KMS-11 (cell line): ENCODE results near the gene ZNF79.

ENCODE experiments used
- H2AFZ ChIP-seq: fragments of 200-600 bp; sonication (generic); 2 replicates; pipeline ENCODE4 v1.6.1; 2016; ENCODE audit warnings: antibody characterized with exemption, mixed run types, low read depth
- H3K27ac ChIP-seq: fragments of 200-600 bp; sonication (generic); 2 replicates; pipeline ENCODE4 v1.6.1; 2016; ENCODE audit warnings: mild to moderate bottlenecking, mixed run types
- H3K27me3 ChIP-seq: fragments of 200-600 bp; sonication (generic); 2 replicates; pipeline ENCODE4 v1.6.1; 2017; ENCODE audit warnings: mild to moderate bottlenecking, low read depth, mixed run types, moderate library complexity; ENCODE audit not compliant: insufficient read depth
- H3K36me3 ChIP-seq: fragments of 200-600 bp; sonication (generic); 2 replicates; pipeline ENCODE4 v1.6.1; 2017; ENCODE audit warnings: mild to moderate bottlenecking, mixed run types; ENCODE audit not compliant: insufficient read depth
- H3K4me1 ChIP-seq: fragments of 200-600 bp; sonication (generic); 2 replicates; pipeline ENCODE4 v1.6.1; 2016; ENCODE audit warnings: mild to moderate bottlenecking, low read depth, mixed run types; ENCODE audit not compliant: poor library complexity, severe bottlenecking
- H3K4me2 ChIP-seq: fragments of 200-600 bp; sonication (generic); 2 replicates; pipeline ENCODE4 v1.7.0; 2016; ENCODE audit warnings: mild to moderate bottlenecking, mixed run types
- H3K4me3 ChIP-seq: fragments of 200-600 bp; sonication (generic); IDR thresholded peaks from 2 replicates; pipeline ENCODE4 v1.6.1; 2017; ENCODE audit warnings: low read depth, low read length, mixed read lengths; ENCODE audit not compliant: insufficient read depth
- H3K79me2 ChIP-seq: fragments of 200-600 bp; sonication (generic); 2 replicates; pipeline ENCODE4 v1.6.1; 2016; ENCODE audit warnings: low read depth, mixed run types; ENCODE audit not compliant: insufficient read depth
- H3K9ac ChIP-seq: fragments of 200-600 bp; sonication (generic); 2 replicates; pipeline ENCODE4 v1.6.1; 2016; ENCODE audit warnings: mild to moderate bottlenecking, mixed run types
- H4K20me1 ChIP-seq: fragments of 200-600 bp; sonication (generic); 2 replicates; pipeline ENCODE4 v1.6.1; 2016; ENCODE audit warnings: mild to moderate bottlenecking, mixed run types; ENCODE audit not compliant: insufficient read depth
- TF ChIP-seq, protein P1 (sequence below): fragments of 200-600 bp; sonication (generic); conservative IDR thresholded peaks from 2 replicates; pipeline ENCODE4 v1.6.1; 2017; ENCODE audit warnings: low read depth, mild to moderate bottlenecking, antibody characterized with exemption, low read length, moderate library complexity, mixed read lengths

Gene ZNF79

DNA sequence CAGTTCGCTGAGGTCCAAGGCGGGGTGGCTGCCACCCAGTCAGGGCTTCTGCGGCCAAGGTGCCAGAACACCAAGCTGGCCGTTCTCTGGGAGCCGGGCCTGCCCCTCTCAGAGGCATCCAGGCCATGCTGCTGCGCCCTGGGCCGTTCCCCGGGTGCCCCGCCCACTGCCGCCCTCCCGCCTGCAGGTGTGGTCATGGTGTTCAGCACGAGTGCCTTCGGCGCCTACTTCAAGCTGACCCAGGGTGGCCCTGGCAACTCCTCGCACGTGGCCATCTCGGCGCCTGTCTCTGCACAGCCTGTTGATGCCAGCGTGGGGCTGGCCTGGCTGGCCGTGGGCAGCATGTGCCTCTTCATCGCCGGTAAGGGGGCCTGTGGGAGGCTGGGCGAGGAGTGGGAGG is 19.6 kb upstream of the ZNF79 start:
- H4K20me1 ChIP-seq, result no peaks in the 10 kb centered on the region
- peaks cover 9% of the 10 kb centered on the region for H3K4me1 ChIP-seq
- no peak overlapping the region for H3K9ac ChIP-seq
- TF ChIP-seq, protein P1, sequence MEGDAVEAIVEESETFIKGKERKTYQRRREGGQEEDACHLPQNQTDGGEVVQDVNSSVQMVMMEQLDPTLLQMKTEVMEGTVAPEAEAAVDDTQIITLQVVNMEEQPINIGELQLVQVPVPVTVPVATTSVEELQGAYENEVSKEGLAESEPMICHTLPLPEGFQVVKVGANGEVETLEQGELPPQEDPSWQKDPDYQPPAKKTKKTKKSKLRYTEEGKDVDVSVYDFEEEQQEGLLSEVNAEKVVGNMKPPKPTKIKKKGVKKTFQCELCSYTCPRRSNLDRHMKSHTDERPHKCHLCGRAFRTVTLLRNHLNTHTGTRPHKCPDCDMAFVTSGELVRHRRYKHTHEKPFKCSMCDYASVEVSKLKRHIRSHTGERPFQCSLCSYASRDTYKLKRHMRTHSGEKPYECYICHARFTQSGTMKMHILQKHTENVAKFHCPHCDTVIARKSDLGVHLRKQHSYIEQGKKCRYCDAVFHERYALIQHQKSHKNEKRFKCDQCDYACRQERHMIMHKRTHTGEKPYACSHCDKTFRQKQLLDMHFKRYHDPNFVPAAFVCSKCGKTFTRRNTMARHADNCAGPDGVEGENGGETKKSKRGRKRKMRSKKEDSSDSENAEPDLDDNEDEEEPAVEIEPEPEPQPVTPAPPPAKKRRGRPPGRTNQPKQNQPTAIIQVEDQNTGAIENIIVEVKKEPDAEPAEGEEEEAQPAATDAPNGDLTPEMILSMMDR, result no peak
- H3K27ac ChIP-seq, result no peak overlapping the region
- H2AFZ ChIP-seq, result no peak overlapping the region
- H3K27me3 ChIP-seq, result no peaks in the 10 kb centered on the region
- H3K4me2 ChIP-seq, result no peak overlapping the region
- no peaks in the 10 kb centered on the region for H3K36me3 ChIP-seq
- H3K79me2 ChIP-seq, result peaks cover 18% of the 10 kb centered on the region
- H3K4me3 ChIP-seq, result no peak overlapping the region

DNA sequence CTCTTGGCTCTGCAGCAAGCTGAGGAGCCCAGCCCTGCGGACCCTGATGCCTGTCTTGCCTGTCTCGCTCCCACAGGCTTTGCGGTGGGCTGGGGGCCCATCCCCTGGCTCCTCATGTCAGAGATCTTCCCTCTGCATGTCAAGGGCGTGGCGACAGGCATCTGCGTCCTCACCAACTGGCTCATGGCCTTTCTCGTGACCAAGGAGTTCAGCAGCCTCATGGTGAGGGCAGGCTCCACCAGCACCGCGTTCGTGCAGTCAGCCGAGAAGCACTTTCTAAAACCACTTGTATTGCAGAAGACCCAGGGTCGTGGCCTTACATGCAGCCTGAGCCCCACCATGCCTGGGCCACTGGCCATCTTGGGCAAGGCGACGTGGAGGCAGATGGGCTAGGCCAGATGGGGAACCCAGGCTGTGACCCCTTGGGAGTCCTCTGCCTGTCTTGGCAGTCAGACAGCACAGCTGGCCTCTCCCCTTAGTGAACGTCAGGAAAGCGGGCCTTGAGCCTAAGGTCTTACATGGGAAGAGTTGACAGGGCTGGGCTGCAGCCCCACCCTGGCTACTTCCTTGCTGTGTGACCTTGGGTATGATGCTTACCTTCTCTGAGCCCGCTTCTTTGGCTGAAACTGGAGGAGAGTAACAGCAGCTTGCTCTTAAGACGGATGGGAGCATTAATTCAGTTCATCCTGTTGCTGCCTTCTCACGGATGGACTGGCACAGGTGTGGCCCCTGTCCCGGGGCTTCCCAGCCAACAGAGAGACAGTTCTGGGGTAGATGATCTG is 18.6 kb upstream of the ZNF79 start:
- H3K9ac ChIP-seq, result no peak overlapping the region
- no peaks in the 10 kb centered on the region for H3K27me3 ChIP-seq
- no peaks in the 10 kb centered on the region for H3K4me1 ChIP-seq
- no peaks in the 10 kb centered on the region for H3K36me3 ChIP-seq
- no peaks in the 10 kb centered on the region for H4K20me1 ChIP-seq
- no peak overlapping the region for H3K27ac ChIP-seq
- TF ChIP-seq, protein P1, result no peak
- H2AFZ ChIP-seq, result no peak overlapping the region
- H3K79me2 ChIP-seq, result peaks cover 9% of the 10 kb centered on the region; the same call in 1 of the 2 replicates
- H3K4me3 ChIP-seq, result no peak overlapping the region
- H3K4me2 ChIP-seq, result no peak overlapping the region

DNA sequence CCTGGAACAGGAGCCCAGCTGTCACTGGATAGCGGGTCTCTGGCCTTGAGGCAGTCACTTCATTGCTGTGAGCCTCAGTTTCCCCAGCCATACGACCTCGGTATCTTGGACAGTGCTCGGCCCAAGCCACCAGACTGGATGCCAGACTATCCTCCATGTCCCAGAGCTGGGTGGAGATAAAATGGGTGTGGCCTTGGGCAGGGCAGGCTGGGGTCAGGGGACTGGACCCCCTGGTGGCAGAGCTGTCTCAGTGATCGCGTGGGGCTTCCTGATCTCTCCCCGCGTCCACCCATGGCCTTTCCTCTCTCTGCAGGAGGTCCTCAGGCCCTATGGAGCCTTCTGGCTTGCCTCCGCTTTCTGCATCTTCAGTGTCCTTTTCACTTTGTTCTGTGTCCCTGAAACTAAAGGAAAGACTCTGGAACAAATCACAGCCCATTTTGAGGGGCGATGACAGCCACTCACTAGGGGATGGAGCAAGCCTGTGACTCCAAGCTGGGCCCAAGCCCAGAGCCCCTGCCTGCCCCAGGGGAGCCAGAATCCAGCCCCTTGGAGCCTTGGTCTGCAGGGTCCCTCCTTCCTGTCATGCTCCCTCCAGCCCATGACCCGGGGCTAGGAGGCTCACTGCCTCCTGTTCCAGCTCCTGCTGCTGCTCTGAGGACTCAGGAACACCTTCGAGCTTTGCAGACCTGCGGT is 17.2 kb upstream of the ZNF79 start:
- no peak overlapping the region for H2AFZ ChIP-seq
- H4K20me1 ChIP-seq, result no peaks in the 10 kb centered on the region
- H3K27ac ChIP-seq, result no peak overlapping the region
- H3K4me2 ChIP-seq, result no peak overlapping the region
- TF ChIP-seq, protein P1, result no peak
- H3K4me3 ChIP-seq, result no peak overlapping the region
- no peaks in the 10 kb centered on the region for H3K36me3 ChIP-seq
- peaks cover 2% of the 10 kb centered on the region; the same call in 1 of the 2 replicates for H3K79me2 ChIP-seq
- no peaks in the 10 kb centered on the region for H3K27me3 ChIP-seq
- no peak overlapping the region for H3K9ac ChIP-seq
- no peaks in the 10 kb centered on the region for H3K4me1 ChIP-seq

DNA sequence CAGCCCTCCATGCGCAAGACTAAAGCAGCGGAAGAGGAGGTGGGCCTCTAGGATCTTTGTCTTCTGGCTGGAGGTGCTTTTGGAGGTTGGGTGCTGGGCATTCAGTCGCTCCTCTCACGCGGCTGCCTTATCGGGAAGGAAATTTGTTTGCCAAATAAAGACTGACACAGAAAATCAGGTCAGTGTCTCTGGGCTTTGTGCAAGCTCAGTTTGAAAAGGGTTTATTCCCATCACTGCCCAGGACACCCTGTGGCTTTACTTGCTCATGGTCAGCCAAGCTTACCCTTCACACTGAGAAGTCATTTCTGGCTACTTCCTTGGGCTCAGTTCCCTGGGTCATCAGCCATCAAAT is 16.7 kb upstream of the ZNF79 start:
- no peak overlapping the region for H3K4me2 ChIP-seq

More for the DNA sequence above, 16.7 kb upstream of the ZNF79 start:
- Histone ChIP-seq H3K27me3 (no peaks in the 10 kb centered on the region), H3K36me3 (no peaks in the 10 kb centered on the region), H2AFZ (no peak overlapping the region), H4K20me1 (no peaks in the 10 kb centered on the region), H3K4me1 (no peaks in the 10 kb centered on the region), H3K4me3 (no peak overlapping the region), H3K79me2 (no peaks in the 10 kb centered on the region), H3K9ac (no peak overlapping the region), H3K27ac (no peak overlapping the region)
- TF ChIP-seq, protein P1, result no peak
